ENCODE results near the gene ZMYND8. TPM values are rescaled to one million over a fixed set of nuclear protein-coding genes. Genes with fewer than 3 reads are reported as not detected.
A peak's percentile ranks its signal among the peaks of the same experiment; 100 is the strongest.

ZMYND8 gene
- total RNA-seq, 4 donors from 2014 or later, result 32.2 to 78.9 (median 54.4) TPM

- Histone ChIP-seq H3K36me3 (peaks cover 0 to 16% of the 10 kb centered on the region in 2 donors), H3K9me3 (no peaks in the 10 kb centered on the region), H3K27ac (peak overlapping the region; percentile 92 to 100 (median 96)), H3K4me3 (peak overlapping the region in 1 of 2 donors; percentile 27), H3K27me3 (no peaks in the 10 kb centered on the region), H3K4me1 (peaks cover 24 to 100% (median 39%) of the 10 kb centered on the region in 3 donors)
- no peak for TF ChIP-seq CTCF (IDR thresholded peaks at IDR 0.05)
- WGBS, 2 donors (ENCODE audit: low coverage in 1 of 2), result 39 to 40% methylated on average over 10 to 11 of the region's 12 CpGs
- ATAC-seq, result no peak
These were observed 21.0 kb downstream of the ZMYND8 start for GRCh38 chr20:47335251-47336128.

- Histone ChIP-seq H3K9me3 (no peaks in the 10 kb centered on the region), H3K36me3 (peaks cover 0 to 15% of the 10 kb centered on the region in 2 donors), H3K4me1 (peaks cover 32 to 100% (median 52%) of the 10 kb centered on the region in 3 donors), H3K27ac (peak overlapping the region; percentile 92 to 100 (median 96)), H3K4me3 (peak overlapping the region in 1 of 2 donors; percentile 16), H3K27me3 (no peaks in the 10 kb centered on the region)
- TF ChIP-seq EP300 (IDR thresholded peaks at IDR 0.05), result peak; percentile 97
- no peak for TF ChIP-seq POLR2A (IDR thresholded peaks at IDR 0.05)
- peak; percentile 100 for TF ChIP-seq POLR2AphosphoS5 (IDR thresholded peaks at IDR 0.05)
- ATAC-seq, result peak; percentile 86
- WGBS, 2 donors (ENCODE audit: low coverage in 1 of 2), result 14 to 30% methylated on average over 6 of the region's 6 CpGs
These were observed 22.4 kb downstream of the ZMYND8 start for GRCh38 chr20:47334022-47334551.

GRCh38 chr20:47332381-47333206, 23.9 kb downstream of the ZMYND8 start:
- peaks cover 35 to 100% (median 60%) of the 10 kb centered on the region in 3 donors for H3K4me1 ChIP-seq
- H3K27ac ChIP-seq, result peak overlapping the region; percentile 92 to 100 (median 96)
- H3K9me3 ChIP-seq, result no peaks in the 10 kb centered on the region
- H3K4me3 ChIP-seq, result no peak overlapping the region
- no peaks in the 10 kb centered on the region for H3K27me3 ChIP-seq
- TF ChIP-seq EP300 (IDR thresholded peaks at IDR 0.05) (no peak), CTCF (IDR thresholded peaks at IDR 0.05) (no peak), POLR2AphosphoS5 (IDR thresholded peaks at IDR 0.05) (no peak)
- ATAC-seq, result no peak
- peaks cover 0 to under 1% of the 10 kb centered on the region in 2 donors for H3K36me3 ChIP-seq
- WGBS, 2 donors (ENCODE audit: low coverage in 1 of 2), result 78 to 85% methylated on average over 6 to 8 of the region's 8 CpGs

- peaks cover 35 to 100% (median 58%) of the 10 kb centered on the region in 3 donors for H3K4me1 ChIP-seq
- WGBS, 2 donors (ENCODE audit: low coverage in 1 of 2), result 66 to 77% methylated on average over 8 to 10 of the region's 10 CpGs
- no peak for ATAC-seq
These were observed 25.4 kb downstream of the ZMYND8 start for GRCh38 chr20:47330933-47331708.

More at GRCh38 chr20:47330933-47331708, 25.4 kb downstream of the ZMYND8 start:
- H3K9me3 ChIP-seq, result no peaks in the 10 kb centered on the region
- H3K27me3 ChIP-seq, result no peaks in the 10 kb centered on the region
- TF ChIP-seq POLR2A (IDR thresholded peaks at IDR 0.05), result no peak
- TF ChIP-seq EP300 (IDR thresholded peaks at IDR 0.05), result no peak
- no peak for TF ChIP-seq CTCF (IDR thresholded peaks at IDR 0.05)
- TF ChIP-seq POLR2AphosphoS5 (IDR thresholded peaks at IDR 0.05), result peak; percentile 89
- peak overlapping the region; percentile 92 to 100 (median 96) for H3K27ac ChIP-seq
- no peaks in the 10 kb centered on the region for H3K36me3 ChIP-seq
- H3K4me3 ChIP-seq, result no peak overlapping the region
